B cell (primary cell): Measurements from ENCODE around the gene VPS39. TPM values are rescaled to one million over a fixed set of nuclear protein-coding genes. Genes with fewer than 3 reads are reported as not detected.

ENCODE experiments used
- ATAC-seq: fragments of 200-7000 bp; cut with Tn5 transposase; one replicate; pipeline ENCODE4 v1.10.0; 2021; ENCODE audit warnings: low read depth, mild to moderate bottlenecking, moderate number of reproducible peaks, moderate library complexity
- CTCF ChIA-PET: fragments of 350-600 bp; sonication (Branson Sonifier 250); formaldehyde crosslinking; loops from one replicate; lab custom pipeline; 2021; ENCODE audit warnings: antibody characterized with exemption, inconsistent platforms; lab: Charles Lee
- POLR2A ChIA-PET: fragments of 350-600 bp; sonication (Branson Sonifier 250); formaldehyde crosslinking; loops from one replicate; lab custom pipeline; 2021; ENCODE audit warnings: antibody characterized with exemption; lab: Charles Lee
- DNase-seq: peaks from one replicate; pipeline ENCODE4 v3.0.0; 2013
- H2AFZ ChIP-seq: 2 replicates; pipeline ENCODE4 v1.6.1; 2012; ENCODE audit warnings: mild to moderate bottlenecking, low read depth, low read length; ENCODE audit not compliant: insufficient read depth, poor library complexity, severe bottlenecking
- H3K27ac ChIP-seq, 2 donors: 1 replicate in 1 of 2; 2 replicates in 1 of 2; pipeline ENCODE4 v1.5.1; 2012 to 2013; ENCODE audit warnings: low read length in 2 of 2, mild to moderate bottlenecking in 2 of 2, moderate library complexity in 1 of 2
- H3K27me3 ChIP-seq, 4 experiments: fragments of 200-600 bp in 1 of 4; sonication (generic) in 1 of 4; replicated peaks in 1 of 4; 1 replicate in 2 of 4; 2 replicates in 2 of 4; pipeline versions ENCODE4 v1.6.1 to v1.7.0; 2013 to 2016; ENCODE audit warnings: low read length in 3 of 4, mild to moderate bottlenecking in 2 of 4, mixed read lengths in 1 of 4, moderate library complexity in 1 of 4; ENCODE audit not compliant: insufficient read depth in 4 of 4, control insufficient read depth in 3 of 4; ENCODE audit errors: control extremely low read depth in 1 of 4
- H3K36me3 ChIP-seq, 2 experiments: replicated peaks in 1 of 2; 1 replicate in 1 of 2; 2 replicates in 1 of 2; pipeline versions ENCODE4 v1.6.1 to v1.7.1; 2013; ENCODE audit warnings: low read length in 1 of 2; ENCODE audit not compliant: insufficient read depth in 2 of 2, control insufficient read depth in 1 of 2; ENCODE audit errors: control extremely low read depth in 1 of 2, extremely low read depth in 1 of 2
- H3K4me1 ChIP-seq, 2 donors: fragments of 200-600 bp in 1 of 2; sonication (generic) in 1 of 2; 1 replicate in 1 of 2; 2 replicates in 1 of 2; pipeline versions ENCODE4 v1.5.1 to v1.6.1; 2013 to 2017; ENCODE audit warnings: low read length in 2 of 2; ENCODE audit not compliant: control insufficient read depth in 2 of 2, insufficient read depth in 2 of 2
- H3K4me2 ChIP-seq: replicated peaks from 2 replicates; pipeline ENCODE3; 2012; ENCODE audit warnings: mild to moderate bottlenecking, low read depth, low read length; ENCODE audit not compliant: poor library complexity, severe bottlenecking
- H3K4me3 ChIP-seq, 5 experiments: fragments of 200-600 bp in 1 of 5; sonication (generic) in 1 of 5; 1 replicate in 3 of 5; 2 replicates in 2 of 5; pipeline versions ENCODE4 v1.5.1 to v1.7.0; 2011 to 2016; ENCODE audit warnings: low read length in 4 of 5, mild to moderate bottlenecking in 4 of 5, low read depth in 2 of 5, control low read depth in 1 of 5, moderate library complexity in 1 of 5; ENCODE audit not compliant: insufficient read depth in 1 of 5; ENCODE audit errors: control extremely low read depth in 1 of 5, extremely low read depth in 1 of 5
- H3K79me2 ChIP-seq: fragments of 200-600 bp; sonication (generic); one replicate; pipeline ENCODE4 v1.6.0; 2016; ENCODE audit warnings: low read length; ENCODE audit not compliant: control insufficient read depth, insufficient read depth
- H3K9ac ChIP-seq: fragments of 200-600 bp; sonication (generic); 2 replicates; pipeline ENCODE4 v1.6.1; 2017; ENCODE audit warnings: mild to moderate bottlenecking, low read length, moderate library complexity
- H3K9me3 ChIP-seq, 3 donors: one replicate each; pipeline versions ENCODE4 v1.6.1 to v1.7.1; 2013; ENCODE audit warnings: low read length in 2 of 3; ENCODE audit not compliant: control insufficient read depth in 2 of 3, insufficient read depth in 1 of 3; ENCODE audit errors: control extremely low read depth in 1 of 3
- H4K20me1 ChIP-seq: 2 replicates; pipeline ENCODE4 v1.6.0; 2012; ENCODE audit warnings: mild to moderate bottlenecking, low read length; ENCODE audit not compliant: insufficient read depth, control insufficient read depth, poor library complexity, severe bottlenecking
- H3K27ac Mint-ChIP-seq: one replicate; pipeline ENCODE4 v1.8.0; 2021; ENCODE audit warnings: mixed read lengths
- H3K27me3 Mint-ChIP-seq: one replicate; pipeline ENCODE4 v1.8.0; 2021; ENCODE audit warnings: mixed read lengths
- H3K4me1 Mint-ChIP-seq: one replicate; pipeline ENCODE4 v1.8.0; 2021; ENCODE audit warnings: mixed read lengths
- H3K4me3 Mint-ChIP-seq: one replicate; pipeline ENCODE4 v1.8.0; 2021; ENCODE audit warnings: mixed read lengths
- H3K9me3 Mint-ChIP-seq: one replicate; pipeline ENCODE4 v1.8.0; 2022; ENCODE audit warnings: mixed read lengths; ENCODE audit not compliant: insufficient read depth
- EZH2 ChIP-seq: IDR thresholded peaks from 2 replicates; pipeline ENCODE4 v1.6.1; 2012; ENCODE audit warnings: borderline replicate concordance, low read depth, mild to moderate bottlenecking, moderate library complexity, low read length; ENCODE audit not compliant: insufficient read depth, poor library complexity, severe bottlenecking
- WGBS: methylation state at CpG from one replicate; pipeline ENCODE4 v1.1.5; 2013; ENCODE audit warnings: missing lambda C conversion rate; ENCODE audit not compliant: insufficient coverage; 5-methylcytosine and 5-hydroxymethylcytosine counted together
- intact Hi-C: fragments of 100-400 bp; cut with micrococcal nuclease; formaldehyde crosslinking; loops from one replicate; pipeline ENCODE4 v1.10.0; 2022
- polyA plus RNA-seq: library from polyadenylated mRNA; depleted of rRNA; stranded (reverse); fragments of >200 nt; gene quantifications from 2 replicates; pipeline ENCODE4 v1.2.3, GENCODE V29; 2012
- total RNA-seq, 2 donors: library from RNA; stranded (reverse); fragments of 120-200 nt in 1 of 2; gene quantifications; 1 replicate in 1 of 2; 2 replicates in 1 of 2; pipeline versions ENCODE4 v1.2.3 to v1.2.4, GENCODE V29; 2013 to 2022
- TF ChIP-seq, protein P1 (sequence below): fragments of 200-600 bp; IDR thresholded peaks from one replicate; pipeline ENCODE4 v1.8.0; 2022; ENCODE audit warnings: antibody characterized with exemption, mild to moderate bottlenecking

VPS39 gene
- total and polyA plus RNA-seq, 2 donors (not counting 1 experiment from before 2014, with no cell fraction given), result 82.8 to 145 TPM

DNA sequence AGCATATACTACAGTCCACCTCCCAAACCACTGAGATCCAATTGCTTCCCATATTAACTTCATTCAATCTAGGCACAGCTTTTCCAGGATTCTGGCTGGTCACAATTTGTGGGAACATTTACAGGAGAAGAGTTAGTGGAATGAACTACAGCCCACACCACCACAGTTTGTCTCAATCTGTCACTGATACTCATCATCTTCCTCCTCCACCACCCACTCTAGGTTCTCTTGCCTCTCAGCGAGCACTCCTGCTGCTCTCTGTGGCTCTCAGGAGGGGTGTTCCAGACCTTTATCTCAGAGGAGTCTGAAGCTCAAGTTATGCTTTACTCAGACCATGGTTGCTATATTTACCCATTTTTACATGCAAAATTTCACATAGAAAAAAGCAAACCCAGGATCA is 87.8 kb downstream of the VPS39 start:
- no peaks in the 10 kb centered on the region for H3K27me3 ChIP-seq
- H3K9ac ChIP-seq, result no peak overlapping the region
- H3K4me1 Mint-ChIP-seq, result no peaks in the 10 kb centered on the region
- H3K4me2 ChIP-seq, result no peak overlapping the region
- ChIA-PET CTCF (interaction anchor here (0.6 kb wide), 1 partner anchor 438 kb away, joined by 4 read pairs; no protein-coding TSS in a partner anchor), POLR2A (no interaction called here)
- no peak overlapping the region for H3K4me3 Mint-ChIP-seq
- no peak for DNase-seq
- ATAC-seq, result no peak
- H3K27ac ChIP-seq, result no peak overlapping the region
- no peaks in the 10 kb centered on the region for H3K79me2 ChIP-seq
- no peaks in the 10 kb centered on the region for H3K36me3 ChIP-seq
- H3K27ac Mint-ChIP-seq, result no peak overlapping the region
- intact Hi-C loops, result no loop called here
- no peaks in the 10 kb centered on the region for H4K20me1 ChIP-seq
- no peaks in the 10 kb centered on the region for H3K9me3 Mint-ChIP-seq
- H3K4me3 ChIP-seq, result no peak overlapping the region
- H3K27me3 Mint-ChIP-seq, result peaks cover 4% of the 10 kb centered on the region
- H2AFZ ChIP-seq, result no peak overlapping the region
- TF ChIP-seq, protein P1, sequence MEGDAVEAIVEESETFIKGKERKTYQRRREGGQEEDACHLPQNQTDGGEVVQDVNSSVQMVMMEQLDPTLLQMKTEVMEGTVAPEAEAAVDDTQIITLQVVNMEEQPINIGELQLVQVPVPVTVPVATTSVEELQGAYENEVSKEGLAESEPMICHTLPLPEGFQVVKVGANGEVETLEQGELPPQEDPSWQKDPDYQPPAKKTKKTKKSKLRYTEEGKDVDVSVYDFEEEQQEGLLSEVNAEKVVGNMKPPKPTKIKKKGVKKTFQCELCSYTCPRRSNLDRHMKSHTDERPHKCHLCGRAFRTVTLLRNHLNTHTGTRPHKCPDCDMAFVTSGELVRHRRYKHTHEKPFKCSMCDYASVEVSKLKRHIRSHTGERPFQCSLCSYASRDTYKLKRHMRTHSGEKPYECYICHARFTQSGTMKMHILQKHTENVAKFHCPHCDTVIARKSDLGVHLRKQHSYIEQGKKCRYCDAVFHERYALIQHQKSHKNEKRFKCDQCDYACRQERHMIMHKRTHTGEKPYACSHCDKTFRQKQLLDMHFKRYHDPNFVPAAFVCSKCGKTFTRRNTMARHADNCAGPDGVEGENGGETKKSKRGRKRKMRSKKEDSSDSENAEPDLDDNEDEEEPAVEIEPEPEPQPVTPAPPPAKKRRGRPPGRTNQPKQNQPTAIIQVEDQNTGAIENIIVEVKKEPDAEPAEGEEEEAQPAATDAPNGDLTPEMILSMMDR, result no peak
- no peak for TF ChIP-seq EZH2
- H3K9me3 ChIP-seq, result no peaks in the 10 kb centered on the region
- H3K4me1 ChIP-seq, result no peaks in the 10 kb centered on the region
- WGBS, result 100% methylated on average over 1 of the region's 1 CpG

DNA sequence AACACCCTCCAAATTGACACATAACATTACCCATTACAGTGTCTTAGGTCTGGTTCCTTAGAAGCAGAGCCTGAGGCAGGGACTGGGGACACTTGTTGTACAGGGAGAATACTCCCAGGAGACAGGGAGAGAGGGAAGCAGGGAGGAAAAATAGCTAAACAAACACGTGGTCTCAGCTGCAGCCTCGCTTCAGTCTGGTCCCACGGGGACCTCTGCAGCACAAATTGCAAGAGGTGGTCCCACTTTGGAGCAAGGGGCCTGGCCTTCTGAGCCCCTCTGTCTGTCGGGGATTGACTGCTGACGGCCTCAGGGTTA is 88.7 kb downstream of the VPS39 start:
- H3K9me3 Mint-ChIP-seq, result no peaks in the 10 kb centered on the region
- no peaks in the 10 kb centered on the region for H3K9me3 ChIP-seq
- no peak overlapping the region for H3K4me3 Mint-ChIP-seq
- POLR2A ChIA-PET, result no interaction called here
- H3K9ac ChIP-seq, result no peak overlapping the region
- no peaks in the 10 kb centered on the region for H3K36me3 ChIP-seq
- H3K27ac ChIP-seq, result no peak overlapping the region
- intact Hi-C loops, result no loop called here
- no peak overlapping the region for H2AFZ ChIP-seq
- no peaks in the 10 kb centered on the region for H4K20me1 ChIP-seq
- H3K27ac Mint-ChIP-seq, result no peak overlapping the region
- no peak overlapping the region for H3K4me3 ChIP-seq
- no peaks in the 10 kb centered on the region for H3K4me1 Mint-ChIP-seq
- WGBS, result 45% methylated on average over 3 of the region's 5 CpGs
- H3K4me2 ChIP-seq, result no peak overlapping the region
- H3K4me1 ChIP-seq, result no peaks in the 10 kb centered on the region
- no peaks in the 10 kb centered on the region for H3K27me3 ChIP-seq
- CTCF ChIA-PET, result interaction anchor here (2.3 kb wide), 1 partner anchor 35 kb away, joined by 7 read pairs; no protein-coding TSS in a partner anchor
- TF ChIP-seq, protein P1, result no peak
- no peak for TF ChIP-seq EZH2
- H3K79me2 ChIP-seq, result no peaks in the 10 kb centered on the region
- no peak for ATAC-seq
- H3K27me3 Mint-ChIP-seq, result peaks cover 4% of the 10 kb centered on the region
- no peak for DNase-seq
